ENCODE measurements around the gene SMARCA4. TPM values are rescaled to one million over a fixed set of nuclear protein-coding genes. Genes with fewer than 3 reads are reported as not detected.

Gene SMARCA4
- total RNA-seq, 1 experiment from 2014 or later: 261 TPM

DNA sequence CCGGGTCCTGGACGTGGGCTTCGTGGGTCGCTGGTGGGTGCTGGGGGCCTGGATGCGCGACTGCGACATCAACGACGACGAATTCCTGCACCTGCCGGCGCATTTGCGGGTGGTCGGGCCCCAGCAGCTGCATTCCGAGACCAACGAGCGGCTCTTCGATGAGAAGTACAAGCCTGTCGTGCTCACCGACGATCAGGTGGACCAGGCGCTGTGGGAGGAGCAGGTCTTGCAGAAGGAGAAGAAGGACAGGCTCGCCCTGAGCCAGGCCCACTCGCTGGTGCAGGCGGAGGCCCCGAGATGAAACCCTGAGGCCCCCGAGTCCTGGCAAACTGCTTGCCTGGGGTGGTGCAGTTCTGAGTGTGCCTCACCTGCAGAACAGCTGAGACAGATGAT lies 31.4 kb upstream of the SMARCA4 start:
- Histone ChIP-seq H3K23ac (ENCODE audit: insufficient read length, low read depth, low read length) (no peak overlapping the region), H3K56ac (ENCODE audit: insufficient read length, low read depth, low read length) (no peak overlapping the region), H3K4me2 (ENCODE audit: insufficient read depth, insufficient read length, low read length) (peak overlapping the region; percentile 86), H3K23me2 (ENCODE audit: insufficient read length, low read depth, low read length, poor library complexity, severe bottlenecking) (peaks cover 14% of the 10 kb centered on the region), H4K91ac (ENCODE audit: insufficient read length, low read depth, low read length) (no peak overlapping the region), H3K9me3 (ENCODE audit: control insufficient read depth, low read depth, low read length) (no peaks in the 10 kb centered on the region), H2AFZ (ENCODE audit: low read length) (no peak overlapping the region), H2BK5ac (ENCODE audit: insufficient read length, low read length) (no peak overlapping the region), H3K4me1 (ENCODE audit: insufficient read depth, low read length) (no peaks in the 10 kb centered on the region), H2BK15ac (ENCODE audit: low read depth, low read length) (no peak overlapping the region), H4K8ac (replicated peaks; ENCODE audit: insufficient read length, low read depth, low read length) (no peak overlapping the region), H3K9ac (ENCODE audit: extremely low read depth, insufficient read length, low read length) (peak overlapping the region; percentile 86), H3T11ph (ENCODE audit: low read length) (no peak overlapping the region), H3K27me3 (ENCODE audit: insufficient read depth, low read length) (no peaks in the 10 kb centered on the region), H2BK120ac (ENCODE audit: low read depth, low read length, poor library complexity, severe bottlenecking) (no peak overlapping the region), H4K5ac (ENCODE audit: insufficient read length, low read depth, low read length) (no peak overlapping the region), H4K20me1 (ENCODE audit: control insufficient read depth, insufficient read depth, insufficient read length) (no peaks in the 10 kb centered on the region), H3K27ac (ENCODE audit: insufficient read length, low read depth, low read length) (no peak overlapping the region), H3K79me2 (ENCODE audit: insufficient read depth, low read length) (peaks cover 4% of the 10 kb centered on the region; the same call in 1 of the 2 replicates), H2BK20ac (ENCODE audit: low read depth, low read length, poor library complexity, severe bottlenecking) (no peak overlapping the region), H2AK5ac (ENCODE audit: insufficient read length, low read length) (no peak overlapping the region), H3K14ac (ENCODE audit: insufficient read depth, low read length) (no peak overlapping the region; the same call in 1 of the 2 replicates), H3K79me1 (ENCODE audit: insufficient read depth, low read depth, low read length, poor library complexity, severe bottlenecking) (no peaks in the 10 kb centered on the region), H2BK12ac (ENCODE audit: insufficient read length, low read depth, low read length) (no peak overlapping the region), H3K18ac (ENCODE audit: insufficient read length, low read depth, low read length) (no peak overlapping the region), H3K4ac (ENCODE audit: low read depth, low read length) (no peak overlapping the region)
- Mint-ChIP-seq H3K27me3 (ENCODE audit: low read depth) (peaks cover 2% of the 10 kb centered on the region; the same call in 1 of the 2 replicates), H3K4me3 (peak overlapping the region; percentile 93 to 94), H3K9me3 (no peaks in the 10 kb centered on the region), H3K27ac (peak overlapping the region in 2 of 3 experiments; percentile 51 to 82; a peak in 2 of 7 replicates), H3K36me3 (ENCODE audit: insufficient read depth in 1 of 3, low read depth in 3 of 3) (peaks cover 7 to 32% (median 26%) of the 10 kb centered on the region in 3 experiments; a peak in 6 of 7 replicates), H3K4me1 (peaks cover 12 to 17% of the 10 kb centered on the region in 2 experiments)
- TF ChIP-seq CTCF (conservative IDR thresholded peaks at IDR 0.05): no peak
- WGBS (ENCODE audit: extremely low coverage, insufficient read length, low lambda C conversion rate): no CpG with 5 or more reads among the region's 27 CpGs
- DNase-seq: no peak
